ENCODE data around the gene ANKRD2.

Gene ANKRD2

DNA sequence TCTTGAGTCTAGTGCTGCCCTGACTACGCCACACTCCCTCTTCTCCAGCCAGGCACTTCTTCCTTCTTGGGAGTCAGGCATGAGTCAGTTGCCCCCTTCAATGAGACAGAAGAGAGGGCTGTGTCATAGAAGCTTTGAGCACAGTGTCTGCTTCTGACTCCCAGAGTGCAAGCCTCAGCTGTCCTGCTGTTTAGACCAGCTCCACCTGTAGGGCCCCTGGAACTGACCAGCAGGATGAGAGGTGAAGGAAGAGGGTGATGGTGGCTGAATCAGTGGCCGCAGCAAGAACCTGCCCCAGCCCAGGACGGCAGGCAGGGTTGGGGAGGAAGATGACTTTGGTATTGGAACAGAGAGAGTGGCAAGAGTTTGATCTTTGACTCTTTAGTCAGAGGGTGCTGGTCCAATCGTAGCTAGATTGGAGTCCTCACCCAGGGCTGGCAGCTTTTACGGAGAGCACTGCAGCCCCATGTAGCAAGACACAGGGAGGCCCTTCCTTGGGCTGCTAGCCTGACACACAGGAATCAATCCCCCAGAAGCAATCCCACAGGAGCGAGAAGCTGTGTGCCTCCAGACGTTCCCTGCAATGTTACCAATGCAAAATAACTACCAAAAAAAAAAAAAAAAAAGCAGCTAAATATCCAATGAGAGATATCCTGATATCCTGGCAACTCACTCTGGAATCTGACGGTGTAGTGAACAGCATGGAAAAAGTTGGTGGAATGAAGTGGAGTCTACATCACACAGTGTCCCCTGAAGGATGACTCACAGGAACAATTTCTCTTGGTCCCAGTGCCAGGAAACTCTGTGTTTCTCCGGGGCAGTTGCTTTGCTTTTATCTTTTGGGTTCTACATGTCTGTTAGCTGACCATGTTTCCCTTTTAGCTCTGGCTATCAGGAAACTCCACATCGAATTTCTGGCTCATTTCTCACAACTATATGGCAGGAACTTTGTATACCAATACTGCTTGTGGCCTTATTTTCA, 23.8 kb downstream of the ANKRD2 start:
- no peak for DNase-seq (ENCODE audit: low spot score)

DNA sequence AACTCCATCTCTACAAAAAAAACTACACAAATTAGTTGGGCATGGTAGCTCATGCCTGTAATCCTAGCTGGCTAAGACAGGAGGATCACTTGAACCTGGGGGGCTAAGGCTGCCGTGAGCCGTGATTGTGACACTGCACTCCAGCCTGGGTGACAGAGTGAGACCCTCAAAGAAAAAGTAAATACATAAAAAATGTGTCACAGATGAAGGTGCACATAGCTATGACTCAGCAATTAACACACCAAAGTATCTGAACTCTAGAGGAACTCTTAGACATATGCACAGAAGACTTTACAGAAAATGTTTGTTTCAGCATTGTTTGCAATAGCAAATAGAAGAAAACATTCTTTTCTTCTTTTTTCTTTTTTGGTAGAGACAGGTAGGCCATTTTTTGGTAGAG, 25.2 kb downstream of the ANKRD2 start:
- DNase-seq (ENCODE audit: low spot score), result no peak

DNA sequence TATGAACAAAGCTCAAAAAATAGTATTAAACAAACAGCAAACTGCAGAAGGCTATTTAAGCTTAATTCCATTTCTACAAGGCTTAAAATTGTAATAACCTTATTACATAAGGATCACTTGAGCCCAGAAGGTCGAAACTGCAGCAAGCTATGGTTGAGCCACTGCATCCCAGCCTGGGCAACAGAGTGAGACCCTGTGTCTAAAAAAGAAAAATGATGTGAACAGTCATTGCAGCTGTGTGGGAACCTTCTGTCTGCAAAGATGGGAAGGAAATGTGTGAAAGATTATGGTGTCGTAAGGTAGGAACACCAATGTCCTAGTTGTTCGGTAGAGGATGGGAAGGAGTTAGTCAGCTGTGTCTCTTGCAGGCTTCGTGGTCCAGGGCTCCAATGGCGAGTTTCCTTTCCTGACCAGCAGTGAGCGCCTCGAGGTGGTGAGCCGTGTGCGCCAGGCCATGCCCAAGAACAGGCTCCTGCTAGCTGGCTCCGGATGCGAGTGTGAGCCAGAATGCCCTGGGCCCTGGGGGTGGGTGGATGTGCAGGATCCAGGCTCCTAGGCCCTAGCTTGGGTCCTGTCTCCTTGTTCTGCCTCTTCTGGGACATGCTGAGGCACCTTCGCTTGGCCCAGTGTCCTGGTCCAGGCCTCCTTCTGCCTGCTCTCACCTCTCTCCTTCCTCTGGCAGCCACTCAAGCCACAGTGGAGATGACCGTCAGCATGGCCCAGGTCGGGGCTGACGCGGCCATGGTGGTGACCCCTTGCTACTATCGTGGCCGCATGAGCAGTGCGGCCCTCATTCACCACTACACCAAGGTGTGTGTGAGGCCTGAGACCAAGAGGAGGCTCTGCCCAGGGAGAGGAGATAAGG, 26.1 kb downstream of the ANKRD2 start:
- DNase-seq (ENCODE audit: low spot score), result no peak

DNA sequence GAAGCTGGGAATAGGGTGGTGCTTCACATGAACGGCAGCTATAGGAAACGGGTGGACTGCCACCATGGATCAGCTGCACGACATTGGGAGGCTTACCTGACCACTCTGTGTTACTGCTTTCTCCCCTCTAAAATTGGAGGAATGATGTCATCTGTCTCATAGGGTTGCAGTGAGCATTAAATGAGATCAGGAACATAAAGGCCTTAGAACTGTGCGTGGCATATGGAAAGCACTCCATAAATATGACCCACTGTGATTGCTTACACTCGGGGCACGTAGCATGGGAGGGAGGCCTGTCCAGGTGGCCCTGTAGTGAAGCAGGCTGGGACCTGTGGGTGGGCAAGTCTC, 26.7 kb downstream of the ANKRD2 start:
- no peak for DNase-seq (ENCODE audit: low spot score)

DNA sequence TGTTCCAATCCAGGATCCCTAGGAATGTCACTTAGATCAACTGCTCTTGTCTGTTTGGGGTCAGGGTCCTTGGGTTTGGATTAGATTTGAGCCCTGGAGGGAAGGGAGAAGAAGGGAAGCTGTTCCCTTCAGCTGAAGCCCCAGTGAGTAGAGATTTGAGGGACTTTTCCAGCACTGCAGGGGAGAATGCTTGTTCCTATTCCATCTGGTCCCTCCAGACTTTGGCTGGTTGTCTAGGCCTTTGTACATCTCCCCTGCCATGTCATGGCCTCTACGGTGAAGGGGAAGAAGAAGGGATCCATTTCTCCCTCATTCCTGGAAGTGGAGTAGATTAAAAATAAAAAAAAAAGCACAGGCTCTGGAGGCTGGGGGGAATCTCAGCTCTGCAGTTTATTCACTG, 28.0 kb downstream of the ANKRD2 start:
- DNase-seq (ENCODE audit: low spot score), result no peak

DNA sequence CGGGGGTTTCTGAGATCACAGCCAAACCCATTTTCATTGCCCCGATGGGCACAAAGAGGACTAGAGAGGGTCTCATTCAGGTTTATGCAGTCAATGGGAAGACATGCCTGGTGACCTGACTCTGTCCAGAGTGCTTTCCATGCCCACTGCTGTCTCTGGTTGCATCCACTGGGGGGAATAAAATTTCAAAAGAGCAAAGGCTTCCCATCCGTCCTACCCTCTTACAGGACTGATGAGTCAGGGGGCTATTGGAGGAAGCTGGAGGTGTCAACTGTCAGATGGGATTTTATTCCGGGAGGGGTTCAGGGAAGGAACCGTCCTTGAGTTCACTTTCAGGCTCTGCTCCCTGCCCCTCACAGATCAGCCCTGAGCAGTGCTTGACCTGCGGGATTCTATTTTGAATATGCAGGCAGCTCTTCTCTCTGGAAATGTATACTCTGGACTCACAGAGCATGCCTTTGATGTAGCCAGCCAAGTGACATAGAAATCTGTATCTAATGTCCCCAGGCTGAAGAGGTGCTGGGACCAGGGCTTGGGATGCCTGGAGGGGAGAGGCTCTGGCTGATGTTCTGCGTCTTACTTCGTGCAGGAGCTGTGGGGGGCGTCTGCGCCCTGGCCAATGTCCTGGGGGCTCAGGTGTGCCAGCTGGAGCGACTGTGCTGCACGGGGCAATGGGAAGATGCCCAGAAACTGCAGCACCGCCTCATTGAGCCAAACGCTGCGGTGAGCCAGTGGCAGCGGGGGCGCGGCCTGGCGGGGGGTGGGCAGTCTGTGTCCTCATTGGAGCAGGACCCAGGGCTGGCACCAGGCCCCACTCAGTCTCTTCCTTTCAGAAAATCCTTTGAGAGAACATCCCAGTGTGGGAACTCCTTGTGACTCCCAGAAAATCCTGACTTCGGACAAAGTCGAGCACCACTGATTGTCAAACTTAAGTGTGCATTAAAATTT, 29.0 kb downstream of the ANKRD2 start:
- DNase-seq (ENCODE audit: low spot score), result no peak

DNA sequence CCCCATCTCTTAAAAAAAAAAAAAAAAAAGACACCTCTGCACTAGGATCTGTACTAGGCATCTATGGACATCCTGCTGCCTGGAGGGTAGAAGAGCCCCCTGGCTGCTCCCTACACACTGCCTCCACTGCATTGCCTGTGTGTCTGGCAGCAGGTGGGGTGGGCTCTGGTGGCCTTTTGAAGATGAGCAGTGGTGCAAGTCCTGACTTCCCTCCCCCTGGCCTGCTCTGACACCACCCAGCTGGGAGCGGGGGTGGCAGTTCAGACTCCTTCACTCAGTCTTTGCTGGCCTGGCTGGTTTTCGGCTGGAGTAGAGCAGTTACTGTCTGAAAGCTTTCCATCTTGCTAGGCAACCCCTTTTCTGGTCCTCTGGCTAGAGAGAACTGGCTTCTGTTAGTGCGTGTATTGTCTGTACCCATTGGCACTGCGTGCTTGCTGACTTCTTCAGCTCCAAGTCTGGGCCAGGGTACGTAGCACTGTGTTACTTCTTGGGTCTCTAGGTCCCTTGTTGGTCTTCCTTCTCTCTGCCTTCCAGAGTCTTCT, 34.6 kb downstream of the ANKRD2 start:
- DNase-seq (ENCODE audit: low spot score), result no peak

DNA sequence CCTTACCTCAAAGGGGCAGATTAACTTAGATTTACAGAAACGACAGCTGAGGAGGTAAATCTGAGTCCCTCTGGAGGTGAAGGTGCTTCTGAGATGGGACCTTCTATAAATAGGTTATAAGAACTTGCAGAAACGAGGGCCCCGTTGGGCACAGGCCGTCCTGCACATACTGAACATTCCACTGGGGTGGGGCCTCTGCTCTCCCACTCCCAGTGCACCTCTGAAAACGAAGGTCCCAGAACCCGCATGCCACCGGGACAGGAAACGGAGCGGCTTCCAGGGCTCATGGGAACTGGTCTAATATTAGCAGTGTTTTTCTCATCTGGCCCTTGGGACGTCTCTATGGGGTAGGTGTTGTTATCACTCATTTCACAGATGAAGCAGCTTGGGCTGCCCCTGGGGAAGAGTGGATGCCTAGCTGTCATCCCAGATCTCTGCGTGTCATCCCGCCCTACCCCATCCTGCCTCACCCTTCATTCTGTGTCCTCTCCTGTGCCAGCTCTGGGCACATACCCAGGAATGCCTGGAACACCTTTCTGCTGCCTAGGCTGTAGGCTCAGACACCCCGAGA, 36.5 kb downstream of the ANKRD2 start:
- no peak for DNase-seq (ENCODE audit: low spot score)

DNA sequence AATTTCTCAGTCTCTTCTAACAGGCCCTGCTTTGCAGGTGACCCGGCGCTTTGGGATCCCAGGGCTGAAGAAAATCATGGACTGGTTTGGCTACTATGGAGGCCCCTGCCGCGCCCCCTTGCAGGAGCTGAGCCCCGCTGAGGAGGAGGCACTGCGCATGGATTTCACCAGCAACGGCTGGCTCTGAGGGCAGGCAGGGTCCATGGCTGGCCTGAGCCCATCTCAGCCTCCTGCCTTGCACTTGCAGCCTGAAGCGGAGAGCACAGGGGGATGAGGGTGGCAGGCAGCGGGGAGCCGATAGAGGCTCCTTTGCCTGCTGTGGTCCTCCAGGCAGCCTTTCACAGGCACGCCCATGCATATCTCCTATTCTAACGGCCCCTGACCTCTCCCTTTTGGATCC, 38.9 kb downstream of the ANKRD2 start:
- DNase-seq (ENCODE audit: low spot score), result no peak

DNA sequence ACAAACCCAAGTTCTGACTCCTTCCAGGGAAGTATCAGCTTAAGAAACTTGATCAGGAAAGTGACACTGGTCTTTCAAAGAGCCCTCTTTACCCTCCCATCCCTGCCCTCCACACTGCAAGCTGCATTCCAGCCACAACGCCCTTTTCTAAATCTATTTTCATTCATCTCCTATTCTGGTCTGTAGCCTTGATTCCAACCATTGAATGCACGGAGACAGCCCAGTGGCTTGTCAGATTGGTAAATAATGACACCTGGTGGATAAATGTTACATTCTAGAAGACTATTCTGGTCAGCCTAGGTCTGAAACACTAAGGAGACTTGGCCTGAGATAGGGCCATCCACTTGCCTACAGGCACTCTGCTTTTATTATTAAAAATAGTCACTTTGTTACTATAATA, 39.8 kb downstream of the ANKRD2 start:
- DNase-seq (ENCODE audit: low spot score), result peak; percentile 67

DNA sequence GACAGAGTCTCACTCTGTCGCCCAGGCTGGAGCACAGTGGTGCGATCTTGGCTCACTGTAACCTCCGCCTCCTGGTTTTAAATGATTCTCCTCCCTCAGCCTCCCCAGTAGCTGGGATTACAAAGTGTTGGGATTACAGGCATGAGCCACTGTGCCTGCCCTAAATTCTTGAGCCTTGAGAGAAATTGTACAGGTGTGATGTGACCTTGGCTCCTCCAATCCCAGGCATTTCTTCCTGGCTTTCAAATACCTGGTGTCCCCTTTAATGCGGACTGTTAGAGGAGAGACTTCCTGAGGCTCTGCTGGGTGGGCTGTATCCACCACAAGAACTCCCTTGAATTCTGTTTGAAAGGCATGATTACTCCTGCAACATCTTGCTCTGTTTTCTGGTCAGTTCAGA, 45.7 kb downstream of the ANKRD2 start:
- DNase-seq (ENCODE audit: low spot score), result no peak

DNA sequence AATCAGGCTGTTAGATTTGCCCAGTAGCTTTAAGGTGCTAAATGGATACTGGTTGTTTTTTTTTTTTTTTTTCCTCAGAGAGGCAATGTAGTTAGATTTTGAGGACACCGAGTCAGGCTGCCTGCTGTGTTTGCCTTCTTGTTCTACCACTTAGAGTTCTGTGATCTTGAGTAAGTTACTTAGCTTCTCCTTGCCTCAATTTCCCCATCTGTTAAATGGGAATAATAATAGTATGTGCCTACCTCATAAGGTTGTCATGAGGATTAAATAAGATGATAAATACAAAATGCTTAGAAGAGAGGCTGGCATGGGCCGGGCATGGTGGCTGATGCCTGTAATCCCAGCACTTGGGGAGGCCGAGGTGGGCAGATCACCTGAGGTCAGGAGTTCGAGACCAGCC, 46.2 kb downstream of the ANKRD2 start:
- DNase-seq (ENCODE audit: low spot score), result no peak

DNA sequence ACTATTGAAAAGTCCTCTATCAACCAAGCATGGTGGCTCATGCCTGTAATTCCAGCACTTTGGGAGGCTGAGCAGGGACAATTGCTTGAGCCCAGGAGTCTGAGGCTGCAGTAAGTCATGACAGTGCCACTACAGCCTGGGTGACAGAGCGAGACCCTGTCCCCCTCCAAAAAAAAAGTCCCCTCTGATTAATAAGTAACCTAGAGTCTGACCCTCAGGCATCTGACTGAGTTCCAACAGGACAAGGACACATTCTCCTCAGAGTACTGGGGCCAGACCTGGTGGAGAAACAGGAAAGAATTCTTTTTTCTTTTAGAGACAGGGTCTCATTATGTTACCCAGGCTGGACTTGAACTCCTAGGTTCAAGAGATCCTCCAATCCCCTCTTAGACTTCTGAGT, 50.7 kb downstream of the ANKRD2 start:
- DNase-seq (ENCODE audit: low spot score), result no peak

DNA sequence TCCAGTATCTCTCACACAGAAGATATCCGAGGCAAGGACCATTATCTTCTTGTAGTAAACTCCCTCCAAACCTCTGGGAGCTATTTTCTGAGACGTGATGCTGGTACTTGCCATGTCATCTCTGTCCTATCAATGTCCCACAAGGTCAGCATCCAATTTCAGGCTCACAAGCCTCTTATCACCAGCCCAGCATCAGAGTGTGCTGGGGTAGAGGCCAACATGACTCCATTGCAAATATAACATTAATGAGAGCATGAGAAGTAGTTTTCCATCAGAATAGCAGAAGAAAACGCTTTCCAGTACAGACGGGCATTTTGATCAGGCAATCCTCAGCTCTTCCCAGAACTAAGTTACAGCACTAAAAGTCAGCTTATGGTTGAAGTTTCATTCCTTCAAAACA, 55.2 kb downstream of the ANKRD2 start:
- no peak for DNase-seq (ENCODE audit: low spot score)

DNA sequence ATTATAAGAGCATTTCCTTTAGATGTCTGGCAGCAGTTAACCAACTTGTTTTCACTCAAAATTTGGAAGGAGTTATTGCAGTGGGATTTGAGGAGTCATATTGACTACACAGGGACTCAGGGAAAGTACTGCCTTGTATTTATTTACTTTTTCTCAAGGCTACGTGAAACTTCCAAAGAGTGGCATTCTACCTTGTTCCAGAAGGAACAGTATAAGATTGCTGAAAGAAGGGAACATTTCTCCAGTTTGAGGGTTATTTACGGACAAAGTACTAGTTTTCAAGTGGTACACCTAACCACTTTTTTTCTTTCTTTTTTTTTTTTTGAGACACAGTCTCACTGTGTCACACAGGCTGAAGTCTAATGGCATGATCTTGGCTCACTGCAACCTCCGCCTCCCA, 55.6 kb downstream of the ANKRD2 start:
- no peak for DNase-seq (ENCODE audit: low spot score)

DNA sequence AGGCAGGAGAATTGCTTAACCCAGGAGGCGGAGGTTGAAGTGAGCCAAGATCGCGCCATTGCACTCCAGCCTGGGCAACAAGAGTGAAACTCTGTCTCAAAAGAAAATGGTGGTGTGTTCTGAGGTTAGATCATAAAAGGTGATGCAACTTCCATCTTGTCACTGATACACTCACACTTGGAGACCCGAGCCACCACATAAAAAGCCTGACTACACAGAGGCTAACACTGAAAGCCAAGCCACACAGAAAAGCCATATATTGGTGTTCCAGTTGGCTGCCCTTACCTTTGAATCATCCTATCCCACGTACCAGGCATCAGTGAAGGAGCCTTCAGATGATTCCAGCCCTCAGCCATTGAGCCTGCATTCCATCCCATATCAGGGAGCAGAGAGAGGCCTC, 56.7 kb downstream of the ANKRD2 start:
- DNase-seq (ENCODE audit: low spot score), result no peak

DNA sequence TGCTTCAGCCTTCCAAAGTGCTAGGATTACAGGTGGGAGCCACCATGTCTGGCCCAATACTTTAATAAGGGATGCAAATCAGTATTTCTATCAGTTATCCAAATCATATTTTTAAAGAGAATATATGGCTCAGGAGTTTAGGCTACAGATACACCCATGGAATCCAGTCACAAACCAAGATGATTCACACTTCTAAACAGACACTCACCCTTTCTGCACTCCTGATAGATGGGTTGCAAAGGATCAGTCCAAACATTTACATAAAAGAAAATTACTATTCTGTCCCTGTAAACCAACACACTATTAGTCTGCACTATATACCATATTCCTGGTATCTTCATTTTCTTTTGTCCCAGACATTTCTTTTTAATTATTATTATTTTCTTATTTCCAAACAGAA, 58.5 kb downstream of the ANKRD2 start:
- DNase-seq (ENCODE audit: low spot score), result no peak

DNA sequence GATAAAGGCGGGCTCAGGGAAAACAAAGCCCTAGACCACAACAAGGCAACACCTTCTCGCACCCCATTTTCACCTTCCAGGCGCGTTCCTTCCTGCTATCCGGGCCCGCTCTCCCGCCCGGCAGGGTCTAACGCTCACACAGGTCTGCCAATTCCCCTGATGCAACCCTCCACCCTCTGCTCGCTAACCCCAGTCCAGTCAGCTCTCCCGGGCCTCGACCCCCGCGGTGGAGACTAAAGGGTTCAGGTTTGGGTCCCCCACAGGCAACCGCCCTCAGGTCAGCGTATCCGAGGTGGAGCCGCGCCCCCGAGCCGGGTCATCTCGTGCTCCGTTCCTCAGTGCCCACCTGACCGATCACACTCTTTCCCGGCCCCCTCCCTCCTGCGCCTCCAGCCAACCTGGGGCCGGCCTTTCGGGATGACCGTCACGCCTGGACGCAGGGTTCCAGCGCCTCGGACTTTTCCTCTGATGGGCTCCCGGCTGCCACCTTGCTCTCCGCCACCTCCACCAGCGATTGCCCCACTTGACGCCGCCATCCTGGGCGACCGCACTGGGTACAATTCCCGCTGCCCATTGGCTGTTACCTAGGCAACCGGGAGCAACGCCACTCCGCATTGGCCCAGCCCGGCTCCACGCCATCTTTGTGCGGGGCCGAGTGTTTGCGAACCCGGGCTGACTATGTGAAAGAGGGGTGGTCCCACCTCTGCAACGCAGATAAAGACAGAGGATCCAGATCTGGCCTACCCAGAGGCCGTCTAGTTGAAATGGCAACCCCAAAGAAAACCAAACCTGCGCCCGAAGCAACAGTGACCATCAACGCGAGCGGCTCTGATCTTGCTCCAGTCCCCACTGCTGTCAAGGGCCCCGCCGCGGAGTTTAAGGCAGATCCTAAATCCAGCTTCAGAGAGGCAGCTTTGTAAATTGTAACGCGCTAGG, 60.6 kb downstream of the ANKRD2 start, which contains the start of gene MORN4:
TSS of gene MORN4 (minus strand) at position 552 of the 936 bp plus-strand sequence. CDS start 13,847 bp downstream, outside the sequence.
- peak; percentile 96 for DNase-seq (ENCODE audit: low spot score)
